Gastroesophageal sphincter (tissue), 3 donors: ENCODE data around the gene SLC30A3.

Source experiments
- CTCF ChIP-seq, 4 experiments: fragments of 200-600 bp in 2 of 4; fragments of 450-650 bp in 2 of 4; sonication (generic) in 1 of 4; IDR thresholded peaks; one replicate each; pipeline ENCODE4 v1.5.1; 2017 to 2019; ENCODE audit warnings: antibody characterized with exemption in 4 of 4, mild to moderate bottlenecking in 2 of 4, moderate library complexity in 2 of 4
- POLR2A ChIP-seq, 2 donors: fragments of 450-650 bp; IDR thresholded peaks; one replicate each; pipeline ENCODE4 v1.6.1; 2017; ENCODE audit warnings: antibody characterized with exemption in 2 of 2, mild to moderate bottlenecking in 2 of 2, moderate library complexity in 1 of 2
- POLR2AphosphoS5 ChIP-seq: sonication (generic); formaldehyde crosslinking; IDR thresholded peaks from one replicate; pipeline ENCODE4 v1.6.1; 2017; ENCODE audit warnings: antibody characterized with exemption

GRCh38 chr2:27211241-27211942 is 51.5 kb downstream of the SLC30A3 start:
- TF ChIP-seq POLR2A (IDR thresholded peaks at IDR 0.05) (no peak), CTCF (IDR thresholded peaks at IDR 0.05) (no peak), POLR2AphosphoS5 (no peak)
